Large intestine (tissue), 3 donors: ENCODE results near the gene MED13L. TPM values are rescaled to one million over a fixed set of nuclear protein-coding genes. Genes with fewer than 3 reads are reported as not detected.
A peak's percentile ranks its signal among the peaks of the same experiment; 100 is the strongest.

Source experiments
- DNase-seq, 2 donors: peaks; one replicate each; pipeline versions ENCODE4 v3.0.0 to v3.0.0-alpha.2; 2013
- H3K27ac ChIP-seq: one replicate; pipeline ENCODE4 v1.5.1; 2013; ENCODE audit warnings: low read length
- H3K27me3 ChIP-seq: 2 replicates; pipeline ENCODE4 v1.6.1; 2013; ENCODE audit warnings: low read length; ENCODE audit not compliant: control insufficient read depth, insufficient read depth
- H3K36me3 ChIP-seq: 2 replicates; pipeline ENCODE4 v1.6.1; 2013; ENCODE audit warnings: low read length; ENCODE audit not compliant: control insufficient read depth, insufficient read depth
- H3K4me1 ChIP-seq: one replicate; pipeline ENCODE4 v1.6.1; 2013; ENCODE audit warnings: low read length; ENCODE audit not compliant: control insufficient read depth, insufficient read depth
- H3K4me3 ChIP-seq: one replicate; pipeline ENCODE4 v1.5.1; 2013; ENCODE audit warnings: low read length
- H3K9me3 ChIP-seq: one replicate; pipeline ENCODE4 v1.6.1; 2013; ENCODE audit warnings: mild to moderate bottlenecking, low read depth, low read length, moderate library complexity; ENCODE audit not compliant: control insufficient read depth
- WGBS: methylation state at CpG from one replicate; pipeline ENCODE4 v1.1.5; 2013; ENCODE audit warnings: low lambda C conversion rate; ENCODE audit not compliant: insufficient coverage; 5-methylcytosine and 5-hydroxymethylcytosine counted together
- polyA plus RNA-seq: library from polyadenylated mRNA; unstranded; fragments of 120-200 nt; gene quantifications from one replicate; pipeline ENCODE4 v1.2.1, GENCODE V29; 2013

Gene MED13L
- polyA plus RNA-seq, 1 donor, result 69.3 TPM

DNA sequence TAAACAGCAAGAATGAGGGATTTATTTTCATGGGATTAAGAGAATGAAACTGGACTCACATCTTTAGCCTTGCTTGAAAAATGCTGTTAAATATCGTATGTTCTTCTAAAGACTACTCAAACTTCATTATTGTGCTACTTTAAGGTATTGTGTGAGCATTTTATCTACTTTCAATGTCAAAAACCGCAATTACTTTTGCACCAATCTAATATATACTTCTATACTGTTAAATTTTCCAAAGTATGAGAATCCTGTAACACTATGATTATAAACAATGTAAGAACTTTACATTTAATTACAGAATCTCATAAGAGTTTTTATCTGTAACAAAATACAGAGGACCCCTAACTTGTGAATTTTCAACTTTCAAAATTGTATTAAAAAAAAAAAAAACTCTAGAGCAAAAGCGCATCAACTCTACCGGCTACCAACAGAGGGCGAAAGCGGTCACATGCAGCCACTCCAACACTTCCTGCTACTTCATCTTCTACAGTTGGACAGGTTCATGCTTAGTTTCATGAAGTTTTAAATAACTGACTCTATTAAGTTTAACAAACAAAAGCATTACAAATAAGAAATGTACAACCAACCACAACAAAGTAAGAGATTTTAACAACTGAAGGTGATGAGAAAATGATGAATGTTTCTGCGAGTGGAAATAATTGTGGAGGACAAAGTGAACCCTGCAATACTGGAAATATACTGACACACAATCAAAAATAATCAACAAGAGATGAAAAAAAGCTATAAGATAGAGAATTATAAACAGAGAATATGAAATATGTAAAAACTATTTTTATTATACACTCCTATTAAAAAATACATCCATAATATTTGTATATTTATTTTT is 210.9 kb downstream of the MED13L start:
- 78% methylated on average over 3 of the region's 7 CpGs for WGBS
- H3K4me1 ChIP-seq, result no peaks in the 10 kb centered on the region

DNA sequence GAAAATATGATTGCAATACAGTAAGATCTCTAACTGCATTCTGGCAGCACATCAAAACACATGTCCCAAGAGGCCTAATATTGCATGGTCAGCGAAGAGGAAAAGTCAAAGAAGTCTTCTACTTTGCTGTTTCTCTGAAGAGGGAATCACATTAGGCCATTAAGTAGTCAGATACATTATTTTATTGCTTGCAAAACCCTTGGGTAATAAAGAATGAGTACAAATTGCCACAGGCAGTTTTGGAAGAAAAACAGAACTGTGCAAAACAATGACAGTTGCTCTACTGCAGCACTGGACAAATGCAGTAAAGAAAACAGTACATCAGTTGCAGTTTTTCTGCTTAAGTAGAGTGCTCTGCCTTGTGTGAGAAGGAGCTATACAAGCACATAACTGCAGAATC is 211.9 kb downstream of the MED13L start:
- no peaks in the 10 kb centered on the region for H3K27me3 ChIP-seq
- H3K36me3 ChIP-seq, result no peaks in the 10 kb centered on the region
- H3K4me1 ChIP-seq, result no peaks in the 10 kb centered on the region
- no peaks in the 10 kb centered on the region for H3K9me3 ChIP-seq
- no peak overlapping the region for H3K4me3 ChIP-seq
- no peak for DNase-seq
- H3K27ac ChIP-seq, result no peak overlapping the region
- WGBS, result 57% methylated on average over 1 of the region's 1 CpG

More for the DNA sequence above, 210.9 kb downstream of the MED13L start:
- Histone ChIP-seq H3K27ac (no peak overlapping the region), H3K27me3 (no peaks in the 10 kb centered on the region), H3K9me3 (no peaks in the 10 kb centered on the region), H3K36me3 (no peaks in the 10 kb centered on the region), H3K4me3 (no peak overlapping the region)
- peak; percentile 12 to 44 for DNase-seq

DNA sequence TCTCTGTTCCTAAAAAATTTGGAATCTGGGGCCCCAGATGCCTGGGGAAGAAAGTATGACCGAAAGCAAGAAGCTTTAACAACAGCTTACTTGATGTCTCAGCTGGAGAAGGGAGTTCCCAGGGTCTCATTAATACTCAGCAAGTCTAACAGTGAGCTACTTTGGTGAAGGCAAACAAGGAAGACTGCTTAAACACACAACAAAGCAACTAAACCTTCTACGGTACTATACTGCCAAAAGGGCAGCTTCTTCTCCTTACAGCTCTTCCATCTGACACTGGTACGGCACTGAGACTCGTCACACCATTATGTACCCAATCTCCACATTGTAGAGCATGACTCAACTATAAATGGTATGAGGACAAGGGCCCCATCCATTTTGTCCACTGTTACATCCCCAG is 213.0 kb downstream of the MED13L start:
- H3K4me3 ChIP-seq, result no peak overlapping the region
- no peak overlapping the region for H3K27ac ChIP-seq
- H3K9me3 ChIP-seq, result no peaks in the 10 kb centered on the region
- H3K27me3 ChIP-seq, result no peaks in the 10 kb centered on the region
- H3K36me3 ChIP-seq, result no peaks in the 10 kb centered on the region
- DNase-seq, result no peak
- WGBS, result no CpG with 5 or more reads among the region's 4 CpGs
- H3K4me1 ChIP-seq, result no peaks in the 10 kb centered on the region

DNA sequence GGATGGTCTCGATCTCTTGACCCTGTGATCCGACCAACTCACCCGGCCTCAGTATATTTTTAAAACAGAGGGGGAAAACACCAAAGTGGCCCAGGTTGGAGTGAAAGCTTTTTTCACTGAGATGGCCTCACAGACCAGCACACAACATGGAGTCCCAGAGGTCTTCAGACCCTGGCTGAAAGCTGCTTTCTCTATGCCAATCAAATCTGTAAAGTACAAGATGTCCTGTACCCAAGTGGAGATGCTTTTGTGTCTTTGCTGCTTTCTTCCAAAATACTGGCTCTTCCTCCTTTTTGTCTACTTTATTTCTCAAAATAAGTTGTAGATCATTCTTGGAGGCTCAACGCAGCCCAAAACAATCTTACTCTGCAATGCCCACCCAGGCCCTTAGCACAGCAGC is 214.8 kb downstream of the MED13L start:
- no peaks in the 10 kb centered on the region for H3K27me3 ChIP-seq
- 100% methylated on average over 1 of the region's 4 CpGs for WGBS
- H3K36me3 ChIP-seq, result no peaks in the 10 kb centered on the region
- no peak overlapping the region for H3K4me3 ChIP-seq
- H3K4me1 ChIP-seq, result no peaks in the 10 kb centered on the region
- no peaks in the 10 kb centered on the region for H3K9me3 ChIP-seq
- no peak overlapping the region for H3K27ac ChIP-seq
- DNase-seq, result no peak

DNA sequence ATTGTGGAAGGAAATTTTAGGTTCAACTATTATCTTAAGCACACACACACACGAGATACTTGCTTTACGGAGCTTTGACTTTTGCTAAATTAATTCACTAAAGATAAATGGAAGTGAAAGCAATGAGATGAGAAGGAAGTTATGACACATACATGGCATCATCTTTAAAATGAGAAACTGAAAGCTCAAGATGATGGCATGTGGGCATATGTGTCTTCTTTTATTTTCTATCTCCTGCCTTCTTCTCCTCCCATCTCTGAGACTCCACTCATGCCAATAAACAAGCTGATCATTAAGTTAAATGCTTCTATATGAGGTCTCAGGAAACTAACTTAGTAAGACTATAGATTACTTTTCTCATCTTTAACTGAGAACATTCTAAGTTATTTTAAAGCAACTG is 216.7 kb downstream of the MED13L start:
- Histone ChIP-seq H3K4me3 (no peak overlapping the region), H3K36me3 (no peaks in the 10 kb centered on the region), H3K9me3 (no peaks in the 10 kb centered on the region), H3K27me3 (no peaks in the 10 kb centered on the region), H3K27ac (no peak overlapping the region), H3K4me1 (no peaks in the 10 kb centered on the region)
- no CpG with 5 or more reads among the region's 2 CpGs for WGBS
- DNase-seq, result peak in 1 of 2 donors; percentile 14

DNA sequence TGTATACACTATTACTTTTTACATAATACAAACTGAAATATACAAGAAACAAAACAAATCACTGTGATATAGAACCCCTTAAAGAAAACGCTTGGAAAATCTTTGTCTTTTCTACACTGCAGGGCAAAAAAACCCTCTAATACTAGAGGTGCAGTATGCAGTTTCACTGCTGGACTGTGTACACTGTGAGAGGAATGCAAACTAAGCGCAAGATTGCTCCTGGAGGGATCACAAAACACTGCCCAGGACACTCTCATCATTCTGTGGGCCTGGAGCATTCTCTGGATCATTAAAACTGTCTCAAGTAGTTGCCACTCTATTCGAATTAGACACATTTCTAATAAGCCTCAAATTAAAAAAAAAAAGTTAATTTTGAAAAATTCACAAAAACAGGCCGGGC is 217.6 kb downstream of the MED13L start:
- H3K36me3 ChIP-seq, result no peaks in the 10 kb centered on the region
- 83% methylated on average over 2 of the region's 4 CpGs for WGBS
- H3K4me1 ChIP-seq, result peaks cover 1% of the 10 kb centered on the region
- no peak overlapping the region for H3K4me3 ChIP-seq
- no peak for DNase-seq
- no peak overlapping the region for H3K27ac ChIP-seq
- H3K27me3 ChIP-seq, result no peaks in the 10 kb centered on the region
- H3K9me3 ChIP-seq, result no peaks in the 10 kb centered on the region

DNA sequence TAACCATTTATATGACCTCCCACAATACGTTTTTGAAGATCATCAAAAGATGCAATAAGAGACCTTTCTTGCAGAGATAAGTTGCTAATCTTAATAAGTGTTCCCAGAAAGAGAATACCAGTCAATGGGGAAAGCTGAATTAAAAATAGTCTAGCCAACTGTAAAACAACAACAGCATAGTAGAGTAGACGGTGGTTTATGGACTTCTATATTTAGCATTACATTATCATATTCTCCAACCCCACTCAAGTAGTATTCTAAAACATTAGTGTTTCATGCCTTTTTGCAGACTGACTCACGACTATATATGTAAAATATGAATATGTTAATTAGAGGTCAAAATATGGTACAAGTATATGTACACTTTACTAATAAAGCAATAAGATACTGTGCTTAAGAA is 218.9 kb downstream of the MED13L start:
- 48% methylated on average over 3 of the region's 3 CpGs for whole genome bisulfite sequencing
- Histone ChIP-seq H3K27ac (no peak overlapping the region), H3K36me3 (no peaks in the 10 kb centered on the region), H3K9me3 (no peaks in the 10 kb centered on the region), H3K27me3 (no peaks in the 10 kb centered on the region), H3K4me3 (no peak overlapping the region), H3K4me1 (peaks cover 13% of the 10 kb centered on the region)
- no peak for DNase-seq

DNA sequence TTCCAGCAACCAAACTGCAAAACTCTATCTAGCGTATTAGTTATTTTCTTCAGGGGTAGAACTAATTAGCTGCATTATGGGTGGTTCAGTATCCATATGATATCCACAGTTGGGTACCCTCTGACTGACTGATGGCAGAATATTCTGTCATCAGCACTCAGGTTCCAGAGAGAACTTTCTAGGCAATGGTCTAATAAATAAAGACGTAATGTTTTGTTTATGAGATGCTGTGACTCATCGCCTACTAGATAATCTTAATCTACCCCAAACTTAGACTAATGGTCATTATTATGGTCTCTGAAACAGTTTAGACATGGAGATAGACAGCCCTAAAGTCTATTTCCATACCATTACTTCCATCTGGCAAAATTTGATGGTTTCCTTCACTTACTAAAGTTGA is 220.1 kb downstream of the MED13L start:
- Histone ChIP-seq H3K4me3 (no peak overlapping the region), H3K9me3 (no peaks in the 10 kb centered on the region), H3K27ac (no peak overlapping the region), H3K27me3 (no peaks in the 10 kb centered on the region), H3K4me1 (peaks cover 17% of the 10 kb centered on the region), H3K36me3 (no peaks in the 10 kb centered on the region)
- DNase-seq, result no peak
- no CpG with 5 or more reads among the region's 3 CpGs for WGBS

DNA sequence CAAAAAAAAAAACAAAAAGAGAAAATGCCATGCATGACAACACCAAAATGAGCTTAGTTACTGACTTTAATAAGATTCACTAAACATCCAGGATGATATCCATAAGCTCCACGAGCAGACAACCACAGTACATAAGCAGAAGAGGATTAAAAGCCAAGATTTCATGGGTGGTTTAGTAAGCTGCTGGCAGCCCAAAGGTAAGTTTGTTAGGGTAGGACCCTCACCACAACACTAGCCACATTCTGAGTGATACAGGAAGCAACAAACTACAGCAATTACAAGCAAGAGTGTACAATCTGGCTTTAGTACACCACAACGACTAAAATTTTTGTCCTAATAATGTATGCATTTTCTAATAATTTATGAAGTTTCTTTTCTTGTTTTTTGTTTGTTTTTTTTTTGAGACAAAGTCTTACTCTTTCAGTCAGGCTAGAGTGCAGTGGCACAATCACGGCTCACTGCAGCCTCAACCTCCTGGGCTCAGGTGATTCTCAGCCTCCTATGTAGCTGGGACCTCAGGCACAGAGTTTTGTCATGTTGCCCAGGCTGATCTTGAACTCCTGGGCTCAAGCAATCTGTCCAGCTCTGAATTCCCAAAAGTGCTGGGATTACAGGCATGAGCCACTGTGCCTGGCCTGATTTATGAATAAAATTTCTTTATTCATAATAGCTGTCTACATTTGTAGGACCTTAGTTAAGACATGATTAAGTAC is 221.4 kb downstream of the MED13L start:
- Histone ChIP-seq H3K4me3 (no peak overlapping the region), H3K36me3 (no peaks in the 10 kb centered on the region), H3K4me1 (peaks cover 17% of the 10 kb centered on the region), H3K9me3 (no peaks in the 10 kb centered on the region), H3K27me3 (no peaks in the 10 kb centered on the region), H3K27ac (no peak overlapping the region)
- no peak for DNase-seq
- 100% methylated on average over 2 of the region's 3 CpGs for WGBS

DNA sequence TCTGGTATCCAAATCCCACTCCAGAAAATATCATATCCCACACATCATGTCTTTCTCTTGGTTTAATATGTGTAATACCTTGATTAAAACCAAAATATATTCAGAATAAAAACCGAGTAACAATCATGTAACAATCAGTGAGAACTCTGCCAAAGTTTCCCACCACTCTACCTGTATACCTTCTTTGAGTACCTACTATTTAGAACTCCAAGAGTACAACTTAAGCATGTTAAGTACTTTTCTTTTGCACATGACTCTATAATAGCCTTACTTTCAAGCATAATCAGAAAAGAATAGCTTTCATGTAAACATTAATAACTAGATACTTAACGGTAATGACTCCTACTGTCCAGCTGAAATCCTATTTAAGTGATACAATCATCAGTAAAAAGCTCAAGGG is 223.2 kb downstream of the MED13L start:
- H3K4me3 ChIP-seq, result no peak overlapping the region
- peaks cover 17% of the 10 kb centered on the region for H3K4me1 ChIP-seq
- H3K27me3 ChIP-seq, result no peaks in the 10 kb centered on the region
- H3K36me3 ChIP-seq, result no peaks in the 10 kb centered on the region
- H3K9me3 ChIP-seq, result no peaks in the 10 kb centered on the region
- no CpG with 5 or more reads among the region's 2 CpGs for WGBS
- peak in 1 of 2 donors; percentile 21 for DNase-seq
- H3K27ac ChIP-seq, result peak overlapping the region; percentile 66
